DND-41 (cell line): ENCODE data around the gene SKAP1.

Experiments used
- EZH2 ChIP-seq: IDR thresholded peaks from 3 replicates; pipeline ENCODE4 v1.6.1; 2012; ENCODE audit warnings: borderline replicate concordance, low read depth, mild to moderate bottlenecking, moderate library complexity, low read length, inconsistent platforms; ENCODE audit not compliant: severe bottlenecking
- TF ChIP-seq, protein P1 (sequence below): IDR thresholded peaks from 2 replicates; pipeline ENCODE4 v1.5.1; 2012; ENCODE audit warnings: borderline replicate concordance, low read length, moderate library complexity, mild to moderate bottlenecking; ENCODE audit not compliant: poor library complexity, severe bottlenecking; ENCODE audit errors: extremely low read depth

GRCh38 chr17:48253975-48254374, 176.0 kb downstream of the SKAP1 start:
- TF ChIP-seq, protein P1, sequence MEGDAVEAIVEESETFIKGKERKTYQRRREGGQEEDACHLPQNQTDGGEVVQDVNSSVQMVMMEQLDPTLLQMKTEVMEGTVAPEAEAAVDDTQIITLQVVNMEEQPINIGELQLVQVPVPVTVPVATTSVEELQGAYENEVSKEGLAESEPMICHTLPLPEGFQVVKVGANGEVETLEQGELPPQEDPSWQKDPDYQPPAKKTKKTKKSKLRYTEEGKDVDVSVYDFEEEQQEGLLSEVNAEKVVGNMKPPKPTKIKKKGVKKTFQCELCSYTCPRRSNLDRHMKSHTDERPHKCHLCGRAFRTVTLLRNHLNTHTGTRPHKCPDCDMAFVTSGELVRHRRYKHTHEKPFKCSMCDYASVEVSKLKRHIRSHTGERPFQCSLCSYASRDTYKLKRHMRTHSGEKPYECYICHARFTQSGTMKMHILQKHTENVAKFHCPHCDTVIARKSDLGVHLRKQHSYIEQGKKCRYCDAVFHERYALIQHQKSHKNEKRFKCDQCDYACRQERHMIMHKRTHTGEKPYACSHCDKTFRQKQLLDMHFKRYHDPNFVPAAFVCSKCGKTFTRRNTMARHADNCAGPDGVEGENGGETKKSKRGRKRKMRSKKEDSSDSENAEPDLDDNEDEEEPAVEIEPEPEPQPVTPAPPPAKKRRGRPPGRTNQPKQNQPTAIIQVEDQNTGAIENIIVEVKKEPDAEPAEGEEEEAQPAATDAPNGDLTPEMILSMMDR, result no peak
- no peak for TF ChIP-seq EZH2
